Natural killer cell (primary cell): ENCODE data around the gene PCDH1. TPM values are rescaled to one million over a fixed set of nuclear protein-coding genes. Genes with fewer than 3 reads are reported as not detected.

Experiments
- ATAC-seq, 3 donors: fragments of 150-1000 bp in 2 of 3; fragments of 200-7000 bp in 1 of 3; cut with Tn5 transposase; 1 replicate in 1 of 3; 2 replicates in 2 of 3; pipeline ENCODE4 v1.10.0; 2021; ENCODE audit warnings: mild to moderate bottlenecking in 2 of 3, moderate library complexity in 2 of 3
- DNase-seq, 2 donors: peaks; one replicate each; pipeline versions ENCODE4 v3.0.0 to v3.0.0-alpha.2; 2013 to 2021; ENCODE audit warnings: mixed read lengths in 1 of 2
- H3K27ac ChIP-seq: one replicate; pipeline ENCODE4 v1.5.1; 2013; ENCODE audit warnings: mild to moderate bottlenecking, low read length
- H3K27me3 ChIP-seq: one replicate; pipeline ENCODE4 v1.6.1; 2013; ENCODE audit warnings: low read length; ENCODE audit not compliant: control insufficient read depth, insufficient read depth
- H3K36me3 ChIP-seq: one replicate; pipeline ENCODE4 v1.6.1; 2013; ENCODE audit warnings: low read length; ENCODE audit not compliant: control insufficient read depth, insufficient read depth
- H3K4me1 ChIP-seq: one replicate; pipeline ENCODE4 v1.6.1; 2013; ENCODE audit warnings: low read length; ENCODE audit not compliant: control insufficient read depth, insufficient read depth
- H3K4me3 ChIP-seq: one replicate; pipeline ENCODE4 v1.5.1; 2013; ENCODE audit warnings: low read length
- H3K9me3 ChIP-seq: one replicate; pipeline ENCODE4 v1.6.1; 2013; ENCODE audit warnings: low read length; ENCODE audit not compliant: control insufficient read depth, insufficient read depth
- H3K27ac Mint-ChIP-seq, 2 donors: one replicate each; pipeline ENCODE4 v1.8.0; 2022; ENCODE audit warnings: mild to moderate bottlenecking in 2 of 2, mixed read lengths in 2 of 2, moderate library complexity in 1 of 2
- H3K27me3 Mint-ChIP-seq, 2 donors: one replicate each; pipeline ENCODE4 v1.8.0; 2022; ENCODE audit warnings: low read depth in 2 of 2, mixed read lengths in 2 of 2
- H3K36me3 Mint-ChIP-seq: one replicate; pipeline ENCODE4 v1.8.0; 2022; ENCODE audit warnings: mixed read lengths
- H3K4me1 Mint-ChIP-seq, 2 donors: one replicate each; pipeline ENCODE4 v1.8.0; 2022; ENCODE audit warnings: mixed read lengths in 2 of 2
- H3K4me3 Mint-ChIP-seq: one replicate; pipeline ENCODE4 v1.8.0; 2022; ENCODE audit warnings: mild to moderate bottlenecking, moderate library complexity, mixed read lengths
- H3K9me3 Mint-ChIP-seq, 2 donors: one replicate each; pipeline ENCODE4 v1.8.0; 2022; ENCODE audit warnings: mixed read lengths in 2 of 2
- WGBS: methylation state at CpG from one replicate; pipeline ENCODE4 v1.1.7; 2013; ENCODE audit warnings: missing lambda C conversion rate; ENCODE audit not compliant: insufficient coverage; 5-methylcytosine and 5-hydroxymethylcytosine counted together
- intact Hi-C: fragments of 100-400 bp; cut with micrococcal nuclease; formaldehyde crosslinking; loops from one replicate; pipeline ENCODE4 v1.14.2; 2022
- total RNA-seq, 4 donors: library from RNA; stranded (reverse); fragments of 120-200 nt in 1 of 4; gene quantifications; one replicate each; pipeline versions ENCODE4 v1.2.3 to v1.2.4, GENCODE V29; 2013 to 2022
- TF ChIP-seq, protein P1 (sequence below): fragments of 200-600 bp; IDR thresholded peaks from one replicate; pipeline ENCODE4 v1.8.0; 2022; ENCODE audit warnings: antibody characterized with exemption

PCDH1 gene
- total RNA-seq, 3 donors from 2014 or later (not counting 1 experiment from before 2014, with no cell fraction given), result 19.2 to 39.2 (median 32.1) TPM

DNA sequence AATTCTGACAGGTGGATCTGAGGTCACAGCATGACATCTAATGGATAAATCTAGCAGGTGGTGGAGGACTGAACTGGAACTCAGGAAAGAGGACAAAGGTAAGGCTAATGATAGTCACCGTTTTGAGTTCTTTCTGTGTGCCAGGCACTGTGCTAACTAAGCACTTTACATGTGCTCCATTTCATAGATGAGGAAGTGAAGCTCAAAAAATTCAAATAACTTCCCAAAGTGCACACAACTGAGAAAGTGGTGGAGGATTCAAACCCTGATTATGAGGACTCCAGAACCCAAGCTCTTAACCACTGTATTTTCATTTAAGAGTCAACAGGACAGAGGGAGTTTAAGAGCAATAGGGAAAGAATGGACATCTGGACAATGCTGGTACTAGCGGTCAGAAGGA is 38.3 kb upstream of the PCDH1 start:
- intact Hi-C loops, result no loop called here
- TF ChIP-seq, protein P1, sequence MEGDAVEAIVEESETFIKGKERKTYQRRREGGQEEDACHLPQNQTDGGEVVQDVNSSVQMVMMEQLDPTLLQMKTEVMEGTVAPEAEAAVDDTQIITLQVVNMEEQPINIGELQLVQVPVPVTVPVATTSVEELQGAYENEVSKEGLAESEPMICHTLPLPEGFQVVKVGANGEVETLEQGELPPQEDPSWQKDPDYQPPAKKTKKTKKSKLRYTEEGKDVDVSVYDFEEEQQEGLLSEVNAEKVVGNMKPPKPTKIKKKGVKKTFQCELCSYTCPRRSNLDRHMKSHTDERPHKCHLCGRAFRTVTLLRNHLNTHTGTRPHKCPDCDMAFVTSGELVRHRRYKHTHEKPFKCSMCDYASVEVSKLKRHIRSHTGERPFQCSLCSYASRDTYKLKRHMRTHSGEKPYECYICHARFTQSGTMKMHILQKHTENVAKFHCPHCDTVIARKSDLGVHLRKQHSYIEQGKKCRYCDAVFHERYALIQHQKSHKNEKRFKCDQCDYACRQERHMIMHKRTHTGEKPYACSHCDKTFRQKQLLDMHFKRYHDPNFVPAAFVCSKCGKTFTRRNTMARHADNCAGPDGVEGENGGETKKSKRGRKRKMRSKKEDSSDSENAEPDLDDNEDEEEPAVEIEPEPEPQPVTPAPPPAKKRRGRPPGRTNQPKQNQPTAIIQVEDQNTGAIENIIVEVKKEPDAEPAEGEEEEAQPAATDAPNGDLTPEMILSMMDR, result no peak
- Mint-ChIP-seq H3K36me3 (no peaks in the 10 kb centered on the region), H3K4me1 (no peaks in the 10 kb centered on the region), H3K9me3 (no peaks in the 10 kb centered on the region), H3K27me3 (peaks cover 30 to 44% of the 10 kb centered on the region in 2 donors), H3K4me3 (no peak overlapping the region), H3K27ac (no peak overlapping the region)
- H3K4me3 ChIP-seq, result no peak overlapping the region
- H3K27ac ChIP-seq, result no peak overlapping the region
- H3K4me1 ChIP-seq, result peaks cover 15% of the 10 kb centered on the region
- H3K27me3 ChIP-seq, result peaks cover 13% of the 10 kb centered on the region
- no peak for DNase-seq
- H3K36me3 ChIP-seq, result no peaks in the 10 kb centered on the region
- WGBS, result 72% methylated on average over 2 of the region's 2 CpGs
- H3K9me3 ChIP-seq, result no peaks in the 10 kb centered on the region
- no peak for ATAC-seq

DNA sequence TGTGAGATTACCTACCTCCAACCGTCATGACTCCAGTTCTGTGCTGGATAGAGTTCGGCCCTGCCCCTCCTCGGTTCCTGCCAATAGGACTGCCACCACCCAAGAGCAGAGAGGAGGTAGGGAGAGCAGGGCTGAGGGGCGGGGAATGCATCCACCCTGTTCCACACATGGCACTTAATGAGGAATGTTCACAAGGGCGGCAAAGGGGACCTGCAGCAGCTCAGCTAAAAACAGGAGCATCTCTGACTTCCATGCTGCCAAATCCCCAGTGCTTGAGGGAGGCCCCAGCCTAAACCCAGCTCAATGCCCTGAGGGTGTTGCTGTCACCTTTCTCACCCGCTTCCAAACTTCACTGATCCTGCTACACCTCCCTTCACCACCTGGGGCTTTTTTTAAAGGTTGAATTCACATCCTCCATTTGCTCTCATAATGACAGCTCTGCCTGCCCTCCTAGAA is 37.7 kb upstream of the PCDH1 start:
- Histone ChIP-seq H3K4me1 (peaks cover 15% of the 10 kb centered on the region), H3K9me3 (no peaks in the 10 kb centered on the region), H3K27me3 (peaks cover 13% of the 10 kb centered on the region), H3K27ac (no peak overlapping the region), H3K4me3 (no peak overlapping the region), H3K36me3 (no peaks in the 10 kb centered on the region)
- 92% methylated on average over 6 of the region's 6 CpGs for WGBS
- H3K36me3 Mint-ChIP-seq, result no peaks in the 10 kb centered on the region
- no peak overlapping the region for H3K4me3 Mint-ChIP-seq
- intact Hi-C loops, result no loop called here
- no peaks in the 10 kb centered on the region for H3K9me3 Mint-ChIP-seq
- DNase-seq (no peak), ATAC-seq (no peak)
- H3K27ac Mint-ChIP-seq, result no peak overlapping the region
- TF ChIP-seq, protein P1, result no peak
- H3K27me3 Mint-ChIP-seq, result peaks cover 30 to 44% of the 10 kb centered on the region in 2 donors
- no peaks in the 10 kb centered on the region for H3K4me1 Mint-ChIP-seq

DNA sequence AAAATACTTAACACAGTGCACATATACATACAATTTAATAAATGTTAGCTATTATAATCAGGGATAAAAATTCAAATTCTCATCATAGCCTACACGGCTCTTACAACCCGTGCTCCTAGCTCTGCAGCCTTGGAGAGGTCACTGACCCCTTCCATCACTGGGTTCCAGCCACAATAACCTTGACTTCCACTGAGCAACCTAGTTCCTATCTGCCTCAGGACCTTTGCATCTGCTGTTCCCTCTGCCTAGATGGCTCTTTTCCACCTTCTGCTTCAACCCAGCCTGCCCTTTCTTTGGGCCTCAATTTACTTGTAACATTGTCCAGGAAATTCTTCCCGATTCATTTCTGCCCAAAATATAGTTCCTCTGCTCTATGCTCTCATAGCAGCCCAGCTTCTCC is 36.6 kb upstream of the PCDH1 start:
- Histone ChIP-seq H3K4me1 (peaks cover 15% of the 10 kb centered on the region), H3K36me3 (no peaks in the 10 kb centered on the region), H3K27me3 (peaks cover 13% of the 10 kb centered on the region), H3K9me3 (no peaks in the 10 kb centered on the region), H3K27ac (no peak overlapping the region), H3K4me3 (no peak overlapping the region)
- ATAC-seq, result no peak
- no peak for DNase-seq
- Mint-ChIP-seq H3K36me3 (no peaks in the 10 kb centered on the region), H3K9me3 (no peaks in the 10 kb centered on the region), H3K4me3 (peak overlapping the region; percentile 38), H3K27me3 (peaks cover 30 to 44% of the 10 kb centered on the region in 2 donors), H3K4me1 (no peaks in the 10 kb centered on the region), H3K27ac (no peak overlapping the region)
- intact Hi-C loops, result no loop called here
- WGBS, result 95% methylated on average over 3 of the region's 3 CpGs
- TF ChIP-seq, protein P1, result no peak

DNA sequence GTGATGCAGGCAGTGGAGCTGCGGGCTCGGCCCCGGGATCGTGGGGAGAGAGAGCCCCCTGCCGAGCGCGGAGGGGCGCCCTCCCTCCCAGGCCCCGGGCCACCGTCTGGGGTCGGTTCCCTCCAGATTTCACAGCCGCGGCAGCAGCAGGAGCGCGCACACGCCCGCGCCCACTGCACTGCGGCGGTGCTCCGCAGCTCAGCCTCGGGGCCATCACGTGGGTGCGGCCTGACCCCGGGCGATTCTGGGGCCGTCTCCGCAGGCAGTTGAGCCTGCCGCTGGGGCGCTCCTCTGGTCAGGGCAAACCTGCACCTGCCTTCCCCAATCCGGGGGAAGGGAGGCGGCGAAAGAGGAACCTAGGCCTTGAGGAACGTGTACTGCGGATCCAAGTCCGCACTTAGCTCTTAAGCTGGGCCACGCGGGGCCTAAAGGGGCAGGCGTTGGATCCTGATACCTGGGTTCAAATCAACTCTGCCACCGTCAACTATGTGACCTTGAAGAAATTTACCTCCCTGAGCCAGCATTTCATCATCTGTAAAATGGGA is 36.1 kb upstream of the PCDH1 start:
- WGBS, result 7% methylated on average over 40 of the region's 40 CpGs
- Mint-ChIP-seq H3K4me1 (no peaks in the 10 kb centered on the region), H3K4me3 (peak overlapping the region; percentile 60), H3K27me3 (peaks cover 26 to 44% of the 10 kb centered on the region in 2 donors), H3K9me3 (no peaks in the 10 kb centered on the region), H3K27ac (no peak overlapping the region), H3K36me3 (no peaks in the 10 kb centered on the region)
- H3K9me3 ChIP-seq, result no peaks in the 10 kb centered on the region
- H3K27me3 ChIP-seq, result peaks cover 13% of the 10 kb centered on the region
- no peak overlapping the region for H3K4me3 ChIP-seq
- DNase-seq (peak in 1 of 2 donors; percentile 43), ATAC-seq (peak; percentile 73 to 89 (median 78))
- no peaks in the 10 kb centered on the region for H3K36me3 ChIP-seq
- no peak overlapping the region for H3K27ac ChIP-seq
- intact Hi-C loops, result no loop called here
- TF ChIP-seq, protein P1, result no peak
- H3K4me1 ChIP-seq, result peaks cover 15% of the 10 kb centered on the region
